Sigmoid colon (tissue), 4 donors: ENCODE measurements around the gene C1orf21.

Experiments used
- CTCF ChIP-seq, 4 experiments: fragments of 450-650 bp in 3 of 4; fragments of 200-600 bp in 1 of 4; IDR thresholded peaks; one replicate each; pipeline ENCODE4 v1.5.1; 2016 to 2019; ENCODE audit warnings: antibody characterized with exemption in 4 of 4, mild to moderate bottlenecking in 3 of 4, moderate library complexity in 2 of 4
- EP300 ChIP-seq, 4 donors: sonication (generic); formaldehyde crosslinking; IDR thresholded peaks; one replicate each; pipeline ENCODE4 v1.6.1; 2017; ENCODE audit warnings: antibody characterized with exemption in 4 of 4

- TF ChIP-seq CTCF (IDR thresholded peaks at IDR 0.05) (no peak), EP300 (IDR thresholded peaks at IDR 0.05) (no peak)
These were observed 4.1 kb downstream of the C1orf21 start for GRCh38 chr1:184390889-184391288.
